OCI-M1 (cell line): ENCODE measurements around the gene SORL1-AS1.
"Not testable (repeated sequence)": the region's sequence is repeated elsewhere in the genome, so short reads cannot be mapped to it uniquely, and the experiment has no call there.

Source experiments
- DNase-seq: peaks from one replicate; lab custom pipeline; 2025; lab: John Stamatoyannopoulos, UW

SORL1-AS1 gene

DNA sequence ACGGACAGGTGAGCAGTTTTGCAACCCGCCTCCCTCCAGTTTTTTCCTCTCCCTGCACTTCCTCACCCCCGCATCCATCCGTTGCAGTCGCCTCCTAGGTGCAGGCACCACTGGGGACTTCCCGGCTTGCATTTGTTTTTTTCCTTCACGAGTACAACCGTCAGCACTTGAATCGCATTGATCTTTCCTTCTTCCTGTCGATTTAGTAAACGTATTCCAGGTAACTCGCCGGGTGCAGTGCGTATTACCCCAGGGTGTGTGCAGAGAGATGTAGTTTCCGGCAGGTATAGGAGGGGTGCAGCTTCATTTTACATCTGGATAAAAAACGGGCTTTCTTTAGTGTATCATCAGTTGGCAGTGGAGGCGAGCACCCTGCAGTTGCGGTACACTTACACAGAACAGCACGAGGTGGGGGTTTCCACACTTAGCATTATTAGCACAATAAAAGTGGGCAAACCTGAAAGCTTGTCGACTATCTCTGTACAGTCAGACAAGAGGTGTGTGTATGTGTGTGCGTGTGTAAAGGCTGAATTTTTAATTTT, at the start of gene SORL1-AS1:
SORL1-AS1 (minus strand) TSS at position 359 of the 542 bp plus-strand sequence.
- DNase-seq, result no peak

DNA sequence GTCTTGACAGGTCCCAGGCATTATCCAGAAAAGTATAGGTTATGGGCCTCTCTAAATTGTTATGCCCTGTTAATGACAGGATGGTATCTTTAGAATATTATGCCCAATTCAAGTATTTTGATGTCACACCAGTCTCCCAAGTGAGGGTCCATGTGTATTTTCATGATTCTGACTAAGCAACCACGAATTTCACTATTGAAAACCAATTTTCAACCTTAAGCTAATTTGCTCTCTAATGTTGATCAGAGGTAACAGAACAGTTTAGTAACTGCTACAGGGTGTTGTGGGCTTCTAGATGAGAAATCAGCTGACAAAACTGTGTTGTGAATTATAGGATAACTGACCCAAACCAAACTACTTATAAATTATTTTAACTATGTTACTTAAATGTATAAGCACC, 48.0 kb upstream of the SORL1-AS1 start:
- no peak for DNase-seq

DNA sequence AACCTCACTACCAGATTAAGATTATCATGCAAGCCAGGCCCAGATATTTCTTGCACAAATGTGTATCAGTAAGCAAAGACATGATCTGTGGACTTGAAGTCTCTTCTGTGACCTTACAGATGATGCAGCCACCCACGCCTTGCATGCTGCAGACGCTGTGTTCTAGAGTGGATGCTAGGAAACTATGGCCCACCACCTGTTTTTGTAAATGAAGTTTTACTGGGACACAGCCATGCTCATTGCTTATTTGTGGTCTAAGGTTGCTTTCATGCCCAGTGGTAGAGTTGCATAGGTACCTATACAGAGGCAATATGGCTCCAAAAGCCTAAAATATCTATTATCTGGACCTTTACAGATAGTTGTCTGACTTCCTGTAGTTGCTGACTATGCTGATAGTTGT, 47.5 kb upstream of the SORL1-AS1 start:
- no peak for DNase-seq

DNA sequence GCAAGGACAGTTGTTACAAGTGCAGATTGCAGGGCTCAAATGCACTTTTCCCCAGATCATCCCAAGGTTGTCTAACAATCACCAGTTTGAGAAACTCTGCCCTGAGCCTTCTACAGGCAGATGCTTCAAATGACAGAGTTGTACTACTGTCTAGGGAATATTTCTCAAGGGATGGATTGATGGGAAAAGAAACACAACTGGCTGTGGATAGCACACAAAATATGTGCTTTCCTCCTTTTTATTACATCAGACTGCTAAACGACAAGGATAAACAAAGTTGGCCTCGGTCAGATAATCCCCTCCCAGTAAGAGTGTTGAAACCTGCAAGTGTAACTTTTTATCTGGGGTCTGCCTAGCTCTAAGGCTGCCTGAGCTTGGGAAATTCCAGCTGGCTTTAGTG, 46.6 kb upstream of the SORL1-AS1 start:
- no peak for DNase-seq

DNA sequence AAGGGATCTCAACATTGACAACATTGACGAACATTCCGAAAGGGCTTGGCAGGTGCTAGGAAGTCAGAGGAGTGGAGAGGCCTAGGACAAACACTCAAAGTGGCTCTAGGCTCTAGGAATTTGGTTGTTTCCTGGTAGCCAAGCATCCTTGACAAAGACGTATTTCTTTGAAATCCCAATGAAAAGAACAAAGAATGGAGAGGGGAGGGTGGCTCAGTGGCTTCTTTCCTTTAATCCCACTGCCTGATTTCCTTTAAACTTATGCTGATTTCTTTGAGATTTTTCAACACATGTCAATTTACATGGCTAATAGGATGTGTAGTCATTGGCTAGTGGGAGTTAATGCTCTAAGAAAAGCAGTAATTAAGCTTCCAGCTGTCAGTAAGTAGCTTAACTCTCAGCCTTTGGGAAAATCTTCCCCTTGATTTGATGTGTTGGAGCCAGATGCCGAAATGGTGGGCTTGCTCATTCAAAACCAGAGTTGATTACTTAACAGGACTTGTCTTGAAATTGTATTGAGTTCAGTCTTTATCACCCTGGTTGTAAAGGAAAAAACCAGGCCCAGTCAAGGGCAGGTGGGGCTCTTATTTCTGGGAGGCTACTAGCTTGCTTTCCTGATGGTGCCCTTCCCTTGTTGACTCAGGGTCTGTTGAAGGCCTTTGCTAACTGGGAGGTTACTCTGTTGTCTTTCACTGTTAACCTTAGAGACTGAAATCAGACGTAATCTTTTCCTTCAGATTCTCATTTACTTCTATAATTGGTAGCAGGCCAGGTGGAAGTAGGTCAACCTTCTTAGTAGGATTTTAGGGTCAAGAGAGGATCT, 44.6 kb upstream of the SORL1-AS1 start:
- no peak for DNase-seq

DNA sequence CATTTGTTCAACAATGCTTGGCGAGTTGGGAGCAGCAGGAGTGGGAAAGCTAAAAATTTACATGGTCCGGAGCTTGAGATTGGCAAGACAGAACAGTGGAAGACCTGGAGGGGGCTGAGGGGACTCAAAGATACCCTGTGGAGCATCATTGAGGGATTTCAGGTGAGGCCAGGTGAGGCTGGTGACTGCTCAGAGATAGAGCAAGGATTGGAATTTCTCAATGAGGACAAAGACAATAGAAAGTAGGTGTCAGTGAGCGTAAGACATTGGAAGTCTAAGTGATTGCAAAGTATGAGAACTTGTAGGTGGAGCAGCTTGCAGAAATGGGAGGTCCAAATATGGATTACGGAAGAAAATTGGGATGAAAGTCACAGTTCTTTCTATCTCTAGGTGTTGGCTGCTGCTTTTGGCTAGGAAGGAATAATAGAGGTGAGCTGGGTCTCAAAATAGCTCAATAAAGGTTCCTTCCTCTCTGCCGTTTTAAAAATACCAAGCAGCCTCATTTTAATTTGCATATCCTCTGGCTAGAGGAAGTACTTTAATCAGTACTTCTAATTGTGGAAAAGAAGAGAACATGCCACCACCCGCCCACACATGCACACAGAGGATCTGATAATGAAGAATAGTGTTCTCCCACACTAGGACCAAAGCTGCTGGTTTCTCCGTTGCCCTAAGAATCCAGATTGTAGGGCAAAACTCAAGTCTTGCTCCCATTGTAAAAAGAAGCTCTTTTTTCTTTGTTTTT, 41.8 kb upstream of the SORL1-AS1 start:
- peak; percentile 82 for DNase-seq

DNA sequence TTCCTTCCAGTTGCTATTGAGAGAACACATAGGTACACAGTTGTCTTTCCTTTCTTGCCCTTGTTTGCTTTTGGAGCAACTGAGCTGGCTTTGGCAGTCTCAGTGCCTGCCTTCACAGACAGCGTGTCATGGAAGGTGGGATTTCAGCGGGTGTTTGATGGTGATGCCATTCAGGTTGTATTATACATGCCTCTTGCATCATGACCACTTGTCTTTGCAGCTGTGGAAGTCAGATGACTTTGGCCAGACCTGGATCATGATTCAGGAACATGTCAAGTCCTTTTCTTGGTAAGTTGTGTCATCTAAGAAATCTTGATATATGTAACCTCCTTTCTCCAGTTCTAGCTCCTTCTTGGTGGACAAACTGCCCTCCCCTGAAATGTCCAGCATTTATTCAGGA, 37.1 kb upstream of the SORL1-AS1 start:
- no peak for DNase-seq

DNA sequence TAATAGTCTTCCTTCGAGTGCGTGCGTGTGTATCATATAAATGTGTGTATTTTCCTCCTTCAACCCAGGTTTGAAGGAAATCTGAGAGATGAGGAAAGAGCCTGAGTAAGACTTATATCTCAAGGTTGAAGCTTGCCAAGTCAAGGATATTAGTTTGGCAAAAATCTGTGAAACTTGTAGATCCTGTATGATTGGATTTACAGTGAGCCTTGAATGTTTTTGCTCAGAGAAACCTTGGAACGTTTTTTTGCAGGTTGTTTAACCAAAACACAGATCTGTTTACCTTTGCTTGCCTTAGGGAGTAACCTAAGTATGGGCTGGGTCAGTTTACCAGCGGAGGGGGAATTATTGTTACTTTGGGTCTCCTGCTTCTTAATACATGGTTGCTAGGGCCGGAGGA, 35.9 kb upstream of the SORL1-AS1 start:
- no peak for DNase-seq

DNA sequence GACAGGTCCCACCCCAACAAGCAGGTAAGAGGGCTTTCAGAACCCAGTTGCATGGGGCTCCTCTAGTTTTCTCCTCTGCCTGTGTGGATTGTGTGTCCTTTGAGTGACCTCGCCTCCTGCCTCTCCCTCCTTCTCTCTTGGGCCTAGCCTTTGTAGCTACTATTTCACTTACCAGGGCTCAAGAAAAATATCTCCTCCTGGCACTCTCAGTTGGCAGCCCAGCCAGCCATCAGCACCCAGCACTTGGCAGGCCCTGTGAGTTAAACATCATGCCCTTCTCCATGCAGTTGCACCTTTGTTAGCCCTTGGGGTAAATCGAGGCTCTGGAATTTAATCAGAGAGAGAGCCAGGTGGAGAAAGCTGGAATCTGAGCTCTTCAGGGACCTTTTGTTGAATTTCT, 35.4 kb upstream of the SORL1-AS1 start:
- DNase-seq, result no peak

DNA sequence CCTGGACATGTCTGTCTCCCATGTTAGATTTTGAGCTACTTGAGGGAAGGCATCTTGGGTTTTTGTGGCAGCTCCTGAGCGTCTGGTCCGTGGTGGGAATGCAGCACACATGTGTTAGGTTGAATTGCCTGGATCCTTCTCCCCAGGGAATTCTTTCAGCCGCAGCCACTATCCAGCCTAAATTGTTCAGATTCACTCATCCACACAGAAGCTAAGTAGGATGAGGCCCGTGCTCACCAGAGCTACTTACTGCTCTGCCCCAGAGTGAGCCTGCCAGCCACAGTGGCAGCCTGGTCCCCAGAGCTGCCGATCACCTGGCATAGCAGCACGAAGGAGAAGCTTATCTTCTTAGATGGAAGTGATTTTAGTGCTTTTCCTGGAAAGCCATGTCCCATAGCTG, 34.4 kb upstream of the SORL1-AS1 start:
- DNase-seq, result no peak

DNA sequence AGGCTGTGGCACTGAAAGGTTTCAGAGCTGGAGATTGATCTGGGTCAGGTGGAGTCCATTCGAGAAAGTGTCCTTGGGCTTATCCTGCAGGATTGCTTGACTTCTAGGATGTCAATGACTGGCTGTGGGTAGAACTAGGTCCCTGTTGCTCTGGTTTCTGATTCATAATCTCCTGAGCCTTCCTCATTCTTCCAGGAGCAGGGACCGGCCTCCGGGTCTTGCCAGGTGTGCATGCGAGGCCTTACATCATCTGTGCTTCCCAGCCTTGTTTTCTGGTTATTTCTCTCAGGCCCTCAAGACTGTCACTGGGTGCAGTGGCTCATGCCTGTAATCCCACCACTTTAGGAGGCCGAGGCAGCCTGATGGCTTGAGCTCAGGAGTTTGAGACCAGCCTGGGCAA, 33.3 kb upstream of the SORL1-AS1 start:
- DNase-seq, result no peak

DNA sequence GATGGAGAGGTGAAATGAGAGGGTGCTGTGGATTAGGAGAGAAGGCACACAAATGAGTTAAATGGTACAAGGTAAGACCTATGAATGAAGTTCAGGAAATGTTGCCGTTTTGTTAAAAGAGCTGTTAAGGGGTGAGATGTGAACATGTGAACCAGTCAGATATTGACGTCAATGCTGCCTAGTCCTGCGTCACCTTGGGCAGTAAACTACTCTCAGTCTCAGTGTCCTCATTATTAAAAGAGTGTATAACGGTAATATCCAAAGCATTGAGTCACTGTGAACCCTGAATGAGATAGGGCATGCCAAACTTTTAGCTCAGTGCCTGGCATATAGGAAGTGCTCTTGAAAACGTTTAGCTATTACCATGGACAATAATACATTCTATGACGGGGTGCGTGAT, 32.4 kb upstream of the SORL1-AS1 start:
- no peak for DNase-seq

DNA sequence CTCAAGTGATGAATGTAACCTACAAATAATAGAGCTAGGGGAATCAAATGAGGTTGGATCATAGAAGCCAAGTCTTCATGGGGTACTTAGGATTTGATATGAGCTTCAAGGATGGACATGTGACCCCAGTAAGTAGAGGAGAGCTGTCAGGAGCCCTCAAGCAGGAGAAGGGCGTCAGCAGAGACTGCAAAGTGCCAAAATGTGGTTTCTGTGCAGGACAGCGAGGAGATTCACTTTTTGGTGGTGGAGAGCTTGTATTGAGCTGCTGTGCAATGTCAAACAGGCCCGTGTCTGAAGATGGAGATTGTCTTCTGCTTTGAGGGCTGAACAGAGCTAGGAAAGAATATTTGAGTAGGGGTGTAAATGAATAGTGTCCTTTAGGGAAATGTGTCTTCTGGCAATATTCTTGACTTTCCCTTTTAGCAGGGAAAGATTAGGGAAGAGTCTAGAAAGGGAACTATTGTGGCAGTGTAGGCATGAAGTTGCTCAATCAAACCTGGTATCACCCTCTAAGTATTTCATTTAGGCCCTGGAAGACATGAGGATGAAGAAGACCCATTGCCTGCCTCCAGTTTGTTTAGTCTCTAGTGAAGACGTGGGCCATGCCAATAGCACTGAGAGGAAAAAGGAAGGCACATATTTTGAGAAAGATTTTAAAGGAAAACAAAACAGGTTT, 31.2 kb upstream of the SORL1-AS1 start:
- no peak for DNase-seq

DNA sequence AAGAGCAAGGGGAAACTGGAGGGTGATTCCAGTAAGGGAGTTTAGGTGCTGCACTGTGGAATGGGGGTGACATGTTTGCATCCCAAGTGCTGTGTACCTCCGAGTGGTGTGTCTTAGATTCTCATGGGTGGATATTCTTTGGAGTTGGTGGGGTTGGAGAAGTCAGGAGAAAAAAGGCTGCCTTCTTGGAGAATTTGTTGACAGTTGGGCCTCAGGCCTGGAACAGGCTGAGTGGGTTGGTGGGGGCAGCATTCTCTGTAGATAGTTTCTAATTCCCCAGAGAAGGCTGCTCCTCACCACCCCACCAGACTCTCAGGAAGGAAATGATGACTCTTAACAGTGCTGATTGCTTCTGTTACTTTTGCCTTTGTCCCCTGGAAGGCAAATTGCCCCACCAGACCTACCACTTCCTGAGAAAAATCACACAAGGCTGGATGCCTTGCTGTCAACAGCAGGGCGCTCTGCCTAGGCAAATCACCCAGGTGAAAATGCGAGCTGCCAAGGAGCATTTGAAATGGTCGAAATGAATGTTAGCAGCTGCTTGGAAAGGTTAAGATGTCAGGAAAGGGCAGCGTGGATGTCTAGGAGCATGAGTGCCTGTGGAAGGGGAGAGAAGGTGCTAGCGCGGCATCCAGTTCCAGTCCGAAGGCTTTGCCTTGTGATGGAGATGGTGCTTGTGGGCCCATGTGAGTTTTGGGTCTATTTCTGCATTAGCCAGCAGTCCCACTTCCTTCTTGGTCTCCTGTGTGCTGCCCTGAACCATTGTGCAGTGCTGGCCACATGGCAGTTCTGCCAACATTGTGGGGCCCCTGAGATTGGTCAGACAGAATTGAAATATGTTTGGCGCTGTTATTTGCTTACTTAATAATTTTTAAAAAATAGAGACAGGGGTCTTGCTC, 29.7 kb upstream of the SORL1-AS1 start:
- DNase-seq, result no peak

DNA sequence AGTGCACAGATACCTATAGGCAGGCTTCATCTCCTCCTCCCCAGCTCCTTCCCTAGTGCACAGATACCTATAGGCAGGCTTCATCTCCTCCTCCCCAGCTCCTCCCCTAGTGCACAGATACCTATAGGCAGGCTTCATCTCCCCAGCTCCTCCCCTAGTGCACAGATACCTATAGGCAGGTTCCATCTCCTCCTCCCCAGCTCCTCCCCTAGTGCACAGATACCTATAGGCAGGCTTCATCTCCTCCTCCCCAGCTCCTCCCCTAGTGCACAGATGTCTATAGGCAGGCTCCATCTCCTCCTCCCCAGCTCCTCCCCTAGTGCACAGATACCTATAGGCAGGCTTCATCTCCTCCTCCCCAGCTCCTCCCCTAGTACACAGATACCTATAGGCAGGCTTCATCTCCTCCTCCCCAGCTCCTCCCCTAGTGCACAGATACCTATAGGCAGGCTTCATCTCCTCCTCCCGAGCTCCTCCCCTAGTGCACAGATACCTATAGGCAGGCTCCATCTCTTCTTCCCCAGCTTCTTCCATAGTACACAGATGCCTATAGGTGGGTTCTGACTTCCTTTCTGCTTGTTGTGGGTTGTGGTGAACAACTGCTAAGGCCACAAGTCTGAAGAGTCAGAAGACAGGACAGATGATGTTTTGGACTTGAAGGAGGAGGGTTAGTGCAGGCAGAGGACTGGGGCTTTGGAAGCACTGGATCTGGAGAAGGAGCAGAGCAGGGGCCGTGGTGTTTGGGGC, 28.9 kb upstream of the SORL1-AS1 start:
- DNase-seq, result not testable (repeated sequence)

DNA sequence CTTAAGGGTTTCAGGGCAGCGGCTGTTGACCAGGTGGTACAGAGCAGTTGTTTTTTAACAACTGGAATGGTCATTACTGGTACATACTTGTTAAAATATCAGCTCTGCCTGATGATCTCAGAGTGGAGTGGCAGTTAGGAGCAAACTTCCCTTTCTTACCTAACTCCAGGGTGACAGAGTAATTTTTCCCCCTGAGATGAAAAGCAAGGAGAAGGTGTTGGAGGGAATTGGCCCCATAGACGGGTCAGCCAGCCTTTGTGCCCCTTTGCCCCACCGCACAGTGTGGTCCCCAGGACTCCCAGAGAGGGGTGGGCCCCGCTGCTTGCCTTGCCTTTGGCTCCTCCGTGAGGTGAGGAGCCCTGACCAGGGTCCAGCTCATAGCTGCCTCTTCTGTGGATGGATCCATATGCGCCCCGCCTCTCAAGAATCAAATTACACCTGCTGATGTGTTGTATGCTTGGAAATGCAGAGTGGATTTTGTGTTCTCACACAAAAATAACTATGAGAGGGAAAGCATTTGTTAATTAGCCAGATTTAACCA, 27.0 kb upstream of the SORL1-AS1 start:
- DNase-seq, result no peak

DNA sequence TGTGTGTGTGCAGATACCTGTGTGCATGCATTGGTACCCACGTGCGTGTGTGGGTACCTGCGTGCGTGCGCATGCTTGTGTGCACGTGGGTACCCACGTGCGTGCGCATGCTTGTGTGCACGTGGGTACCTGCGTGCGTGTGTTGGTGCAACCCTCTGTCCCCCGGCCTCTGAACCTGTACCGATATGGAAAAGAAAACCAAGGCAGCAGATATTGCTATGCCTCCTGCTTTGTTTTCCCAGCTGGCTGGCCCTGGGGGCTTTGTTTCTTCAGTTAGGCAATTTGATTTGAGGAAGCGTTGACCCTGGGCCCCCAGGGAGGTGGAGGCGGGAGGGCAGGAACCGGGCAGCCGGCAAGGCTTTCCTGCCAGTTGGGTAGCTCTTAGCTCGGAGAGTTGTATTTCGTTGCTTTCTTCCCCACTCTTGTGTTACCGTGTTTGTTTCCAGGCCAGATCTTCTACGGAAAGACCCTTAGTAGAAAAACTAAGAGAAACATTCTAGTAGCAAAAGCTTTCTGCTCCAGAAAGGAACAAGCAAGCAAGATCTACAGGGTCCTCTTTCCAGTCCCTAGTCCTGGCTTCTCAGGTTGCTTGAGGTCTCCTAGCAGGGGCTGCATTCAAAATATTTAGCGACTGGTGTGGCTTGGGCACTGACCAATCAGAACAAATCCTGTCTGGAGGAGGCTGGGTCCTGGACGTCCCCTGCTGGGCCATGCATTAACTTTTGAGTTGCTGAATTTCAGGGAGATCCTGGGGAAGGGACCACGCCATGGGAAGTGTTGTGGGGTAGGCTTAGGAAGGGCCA, 26.3 kb upstream of the SORL1-AS1 start:
- DNase-seq, result no peak

DNA sequence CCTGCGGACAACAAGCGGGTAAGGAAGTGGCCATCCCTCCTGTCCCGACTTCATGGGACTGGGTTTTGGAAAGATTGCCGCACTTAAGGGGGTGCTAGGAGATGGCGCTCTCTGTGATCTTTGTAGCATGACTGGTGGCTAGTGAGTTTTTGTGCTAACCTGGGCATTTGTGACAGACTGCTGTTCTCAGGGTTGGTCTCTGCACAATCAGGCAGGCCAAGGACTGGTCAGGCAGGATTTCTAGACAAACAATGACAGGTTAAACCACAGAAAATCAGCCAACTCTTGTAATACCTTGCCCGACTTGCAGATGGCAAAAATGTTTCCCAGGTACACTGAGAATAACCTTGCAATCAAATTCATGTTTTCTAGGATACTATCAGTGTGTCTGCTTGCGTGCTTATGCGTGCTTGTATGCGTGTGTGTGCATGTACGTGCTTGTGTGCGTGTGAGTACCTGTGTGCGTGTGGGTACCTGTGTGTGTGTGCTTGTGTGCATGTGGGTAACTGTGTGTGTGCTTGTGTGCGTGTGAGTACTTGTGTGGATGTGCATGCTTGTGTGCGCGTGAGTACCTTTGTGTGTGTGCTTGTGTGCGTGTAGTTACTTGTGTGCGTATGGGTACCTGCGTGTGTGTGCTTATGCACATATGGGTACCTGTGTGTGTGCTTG, 25.6 kb upstream of the SORL1-AS1 start:
- no peak for DNase-seq

DNA sequence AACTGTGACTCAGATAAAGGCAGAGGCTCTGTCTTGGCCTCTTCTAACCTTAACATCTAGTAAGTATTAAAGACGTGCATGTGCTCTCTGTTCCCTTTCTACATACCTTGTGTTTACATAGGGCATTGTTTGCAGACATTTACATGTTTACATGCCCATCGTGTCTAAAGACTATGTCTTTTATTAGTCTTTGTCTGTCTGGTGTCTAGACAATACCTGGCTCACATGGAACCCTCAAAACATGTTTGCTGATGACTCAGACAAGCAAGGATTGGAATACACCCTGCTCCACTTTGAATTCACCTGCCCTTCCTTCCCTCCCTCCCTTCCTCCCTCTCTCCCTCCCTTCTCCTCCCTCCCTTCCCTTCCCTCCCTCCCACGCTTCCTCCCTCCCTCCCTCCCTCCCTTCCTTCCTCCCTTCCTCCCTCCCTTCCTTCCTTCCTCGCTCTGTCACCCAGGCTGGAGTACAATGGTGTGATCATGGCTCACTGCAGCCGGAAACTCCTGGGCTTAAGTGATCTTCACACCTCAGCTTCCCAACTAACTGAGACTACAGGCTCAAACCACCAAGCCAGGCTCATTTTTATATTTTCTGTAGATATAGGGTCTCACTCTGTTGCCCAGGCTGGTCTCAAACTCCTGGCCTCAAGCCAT, 23.7 kb upstream of the SORL1-AS1 start:
- no peak for DNase-seq
